Measurements from ENCODE around the gene FAM228A.

- TF ChIP-seq, protein P1, sequence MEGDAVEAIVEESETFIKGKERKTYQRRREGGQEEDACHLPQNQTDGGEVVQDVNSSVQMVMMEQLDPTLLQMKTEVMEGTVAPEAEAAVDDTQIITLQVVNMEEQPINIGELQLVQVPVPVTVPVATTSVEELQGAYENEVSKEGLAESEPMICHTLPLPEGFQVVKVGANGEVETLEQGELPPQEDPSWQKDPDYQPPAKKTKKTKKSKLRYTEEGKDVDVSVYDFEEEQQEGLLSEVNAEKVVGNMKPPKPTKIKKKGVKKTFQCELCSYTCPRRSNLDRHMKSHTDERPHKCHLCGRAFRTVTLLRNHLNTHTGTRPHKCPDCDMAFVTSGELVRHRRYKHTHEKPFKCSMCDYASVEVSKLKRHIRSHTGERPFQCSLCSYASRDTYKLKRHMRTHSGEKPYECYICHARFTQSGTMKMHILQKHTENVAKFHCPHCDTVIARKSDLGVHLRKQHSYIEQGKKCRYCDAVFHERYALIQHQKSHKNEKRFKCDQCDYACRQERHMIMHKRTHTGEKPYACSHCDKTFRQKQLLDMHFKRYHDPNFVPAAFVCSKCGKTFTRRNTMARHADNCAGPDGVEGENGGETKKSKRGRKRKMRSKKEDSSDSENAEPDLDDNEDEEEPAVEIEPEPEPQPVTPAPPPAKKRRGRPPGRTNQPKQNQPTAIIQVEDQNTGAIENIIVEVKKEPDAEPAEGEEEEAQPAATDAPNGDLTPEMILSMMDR (IDR thresholded peaks at IDR 0.05): no peak
- no peak for TF ChIP-seq EZH2 (IDR thresholded peaks at IDR 0.05; ENCODE audit: borderline replicate concordance, insufficient read depth, low read depth, low read length, poor library complexity, severe bottlenecking)
These were observed 7.0 kb downstream of the FAM228A start for GRCh38 chr2:24181849-24182248.

Data from B cell (primary cell).